Endothelial cell of umbilical vein (primary cell): ENCODE data around the gene SHOX. TPM values are rescaled to one million over a fixed set of nuclear protein-coding genes. Genes with fewer than 3 reads are reported as not detected.

ENCODE experiments used
- BruUV-seq: library from RNA; stranded (reverse); fragments of 400-500 nt; replicated peaks from 2 replicates; lab custom pipeline; 2021; lab: Mats Ljungman, UMichigan
- CTCF ChIA-PET: fragments of 300-600, 350-600 bp; sonication (Branson Sonifier 250); formaldehyde crosslinking; loops from one replicate; lab custom pipeline; 2021; ENCODE audit warnings: antibody characterized with exemption, inconsistent platforms; lab: Charles Lee
- POLR2A ChIA-PET: fragments of 300-600, 350-600 bp; sonication (Branson Sonifier 250); formaldehyde crosslinking; loops from one replicate; lab custom pipeline; 2021; ENCODE audit warnings: antibody characterized with exemption, inconsistent platforms; lab: Charles Lee
- DNase-seq: peaks from one replicate; pipeline ENCODE4 v3.0.0-alpha.2; 2011; ENCODE audit warnings: low read depth, low spot score
- FAIRE-seq: peaks from 2 replicates; lab custom pipeline; 2011; peaks lifted over from hg19 to GRCh38; lab: Jason Lieb, UNC
- H2AFZ ChIP-seq: 2 replicates; pipeline ENCODE4 v1.6.0; 2012; ENCODE audit warnings: low read depth, low read length, control low read depth, inconsistent platforms
- H3K27ac ChIP-seq: 2 replicates; pipeline ENCODE4 v1.5.1; 2011; ENCODE audit warnings: low read depth, mild to moderate bottlenecking, control low read depth, low read length, moderate library complexity; ENCODE audit not compliant: insufficient read depth
- H3K27me3 ChIP-seq, 2 experiments: 2 replicates each; pipeline versions ENCODE4 v1.6.0 to v1.6.1; 2011; ENCODE audit warnings: low read length in 2 of 2, mixed read lengths in 1 of 2; ENCODE audit not compliant: control insufficient read depth in 2 of 2, insufficient read depth in 2 of 2
- H3K36me3 ChIP-seq, 2 experiments: 2 replicates in 1 of 2; 3 replicates in 1 of 2; pipeline ENCODE4 v1.5.1; 2011; ENCODE audit warnings: low read length in 2 of 2, mild to moderate bottlenecking in 1 of 2, moderate library complexity in 1 of 2; ENCODE audit not compliant: control insufficient read depth in 2 of 2, insufficient read depth in 2 of 2; ENCODE audit errors: extremely low read depth in 1 of 2
- H3K4me1 ChIP-seq: 3 replicates; pipeline ENCODE4 v1.5.1; 2011; ENCODE audit warnings: mild to moderate bottlenecking, low read length; ENCODE audit not compliant: control insufficient read depth, insufficient read depth; ENCODE audit errors: extremely low read depth
- H3K4me2 ChIP-seq: 2 replicates; pipeline ENCODE4 v1.6.1; 2011; ENCODE audit warnings: low read length, control low read depth, mixed read lengths; ENCODE audit not compliant: insufficient read depth
- H3K4me3 ChIP-seq, 3 experiments: fragments of 200-600 bp in 1 of 3; sonication (generic), shearing (Covaris generic) in 1 of 3; replicated peaks in 1 of 3; 2 replicates each; pipeline ENCODE4 v1.5.1; 2011 to 2016; ENCODE audit warnings: control low read depth in 3 of 3, low read length in 3 of 3, mild to moderate bottlenecking in 2 of 3, inconsistent platforms in 1 of 3, low read depth in 1 of 3, moderate library complexity in 1 of 3; ENCODE audit not compliant: insufficient read depth in 1 of 3
- H3K79me2 ChIP-seq: 2 replicates; pipeline ENCODE4 v1.6.0; 2012; ENCODE audit warnings: low read length, inconsistent platforms; ENCODE audit not compliant: control insufficient read depth, insufficient read depth
- H3K9ac ChIP-seq: replicated peaks from 2 replicates; pipeline ENCODE3; 2011; ENCODE audit warnings: low read length, control low read depth; ENCODE audit not compliant: insufficient read depth; ENCODE audit errors: extremely low read depth
- H3K9me1 ChIP-seq: replicated peaks from 3 replicates; pipeline ENCODE4 v1.6.0; 2011; ENCODE audit warnings: mild to moderate bottlenecking, low read length; ENCODE audit not compliant: control insufficient read depth, insufficient read depth; ENCODE audit errors: extremely low read depth
- H3K9me3 ChIP-seq: replicated peaks from 2 replicates; pipeline ENCODE4 v1.5.1; 2012; ENCODE audit warnings: low read length, inconsistent platforms; ENCODE audit not compliant: control insufficient read depth, insufficient read depth
- H4K20me1 ChIP-seq: replicated peaks from 2 replicates; pipeline ENCODE3; 2011; ENCODE audit warnings: mild to moderate bottlenecking, low read length; ENCODE audit not compliant: control insufficient read depth, insufficient read depth; ENCODE audit errors: extremely low read depth
- CTCF ChIP-seq, 2 donors: IDR thresholded peaks; 1 replicate in 1 of 2; 2 replicates in 1 of 2; pipeline ENCODE4 v1.5.1; 2011; ENCODE audit warnings: low read length in 2 of 2, mild to moderate bottlenecking in 2 of 2, moderate library complexity in 2 of 2, control low read depth in 1 of 2, inconsistent platforms in 1 of 2, low read depth in 1 of 2; ENCODE audit not compliant: insufficient read depth in 1 of 2; ENCODE audit errors: extremely low read depth in 1 of 2
- EZH2 ChIP-seq: IDR thresholded peaks from 2 replicates; pipeline ENCODE4 v1.6.1; 2012; ENCODE audit warnings: borderline replicate concordance, low read depth, mild to moderate bottlenecking, moderate library complexity, low read length, inconsistent platforms; ENCODE audit not compliant: severe bottlenecking
- FOS ChIP-seq: IDR thresholded peaks from 2 replicates; pipeline ENCODE4 v1.6.1; 2011; ENCODE audit warnings: mild to moderate bottlenecking, low read length, moderate library complexity, borderline replicate concordance; ENCODE audit not compliant: insufficient read depth
- MAX ChIP-seq: IDR thresholded peaks from 2 replicates; pipeline ENCODE4 v1.6.1; 2011; ENCODE audit not compliant: insufficient read depth, insufficient read length
- MYC ChIP-seq: IDR thresholded peaks from one replicate; pipeline ENCODE4 v1.6.1; 2011; ENCODE audit warnings: mild to moderate bottlenecking, low read depth, low read length
- POLR2AphosphoS5 ChIP-seq: IDR thresholded peaks from 2 replicates; pipeline ENCODE4 v1.6.1; 2012; ENCODE audit warnings: low read depth, mild to moderate bottlenecking, control low read depth, low read length, moderate library complexity; ENCODE audit not compliant: insufficient read depth
- dilution Hi-C: fragments of 300-500 bp; cut with MboI; formaldehyde crosslinking; loops from one replicate; pipeline ENCODE4 v1.15.0; 2019; ENCODE audit warnings: low sequenced_read_pairs; ENCODE audit not compliant: extremely low pct_ligation_motif_present
- intact Hi-C: fragments of 100-400 bp; cut with micrococcal nuclease; formaldehyde crosslinking; loops from one replicate; pipeline ENCODE4 v1.10.0; 2022
- polyA plus RNA-seq, 4 experiments: library from polyadenylated mRNA; depleted of rRNA in 3 of 4; stranded (reverse) in 3 of 4; unstranded in 1 of 4; fragments of >200 nt; gene quantifications; 2 replicates each; pipeline versions ENCODE4 v1.2.1 to v1.2.3, GENCODE V29; 2011 to 2012; ENCODE audit warnings: missing spikeins in 1 of 4
- total RNA-seq: library from RNA; stranded (reverse); gene quantifications from 2 replicates; pipeline ENCODE4 v1.2.3, GENCODE V29; 2021

The SHOX gene
- total and polyA plus RNA-seq, 2 donors (not counting 3 experiments of a cell fraction or from before 2014, with no cell fraction given): not detected

GRCh38 chrX:694800-695199, 64.2 kb downstream of the SHOX start:
- peaks cover 6% of the 10 kb centered on the region for H3K9me3 ChIP-seq
- intact Hi-C loops: no loop called here

GRCh38 chrX:698206-698605, 67.6 kb downstream of the SHOX start:
- no peak overlapping the region for H3K27ac ChIP-seq
- FAIRE-seq (no peak), DNase-seq (no peak)
- H2AFZ ChIP-seq: no peak overlapping the region
- TF ChIP-seq EZH2: no peak
- TF ChIP-seq POLR2AphosphoS5: no peak
- TF ChIP-seq CTCF (IDR thresholded peaks at IDR 0.05; ENCODE audit: extremely low read depth in 1 of 2, insufficient read depth in 1 of 2, low read depth in 1 of 2, low read length in 2 of 2): no peak
- no peak for TF ChIP-seq MYC
- no TSS peak for BruUV-seq
- H3K4me1 ChIP-seq: no peaks in the 10 kb centered on the region
- H3K27me3 ChIP-seq: no peaks in the 10 kb centered on the region
- no peaks in the 10 kb centered on the region for H3K9me1 ChIP-seq
- peaks cover 5% of the 10 kb centered on the region for H3K9me3 ChIP-seq
- H3K36me3 ChIP-seq: no peaks in the 10 kb centered on the region
- H3K4me2 ChIP-seq: no peak overlapping the region
- no peaks in the 10 kb centered on the region for H3K79me2 ChIP-seq
- intact Hi-C loops: no loop called here
- H3K9ac ChIP-seq: no peak overlapping the region
- CTCF ChIA-PET: no interaction called here
- dilution Hi-C loops: no loop called here
- no peaks in the 10 kb centered on the region for H4K20me1 ChIP-seq
- POLR2A ChIA-PET: no interaction called here
- H3K4me3 ChIP-seq: no peak overlapping the region

More at GRCh38 chrX:694800-695199, 64.2 kb downstream of the SHOX start:
- Histone ChIP-seq H3K9ac (no peak overlapping the region), H3K27ac (no peak overlapping the region), H3K4me3 (no peak overlapping the region), H3K9me1 (no peaks in the 10 kb centered on the region), H3K4me1 (no peaks in the 10 kb centered on the region), H3K79me2 (no peaks in the 10 kb centered on the region), H3K36me3 (no peaks in the 10 kb centered on the region), H4K20me1 (no peaks in the 10 kb centered on the region), H2AFZ (no peak overlapping the region), H3K27me3 (no peaks in the 10 kb centered on the region), H3K4me2 (no peak overlapping the region)
- no peak for FAIRE-seq
- dilution Hi-C loops: no loop called here
- TF ChIP-seq MAX: no peak
- no peak for TF ChIP-seq MYC
- TF ChIP-seq FOS: no peak
- CTCF ChIA-PET: no interaction called here
- no peak for DNase-seq
- no TSS peak for BruUV-seq
- POLR2A ChIA-PET: no interaction called here
